NT2/D1 (cell line): Measurements from ENCODE around the gene GBX1.
A peak's percentile ranks its signal among the peaks of the same experiment; 100 is the strongest.

Experiments
- DNase-seq: peaks from one replicate; pipeline ENCODE4 v3.0.0-alpha.2; 2011; ENCODE audit warnings: low read depth, low spot score
- H3K27me3 ChIP-seq: 2 replicates; pipeline ENCODE4 v1.6.0; 2011; ENCODE audit warnings: mild to moderate bottlenecking; ENCODE audit not compliant: insufficient read length, insufficient read depth
- H3K36me3 ChIP-seq: 2 replicates; pipeline ENCODE4 v1.6.1; 2011; ENCODE audit warnings: mild to moderate bottlenecking, low read length, mixed read lengths; ENCODE audit not compliant: insufficient read depth, insufficient read length
- H3K4me1 ChIP-seq: 2 replicates; pipeline ENCODE4 v1.5.1; 2011; ENCODE audit not compliant: insufficient read depth, insufficient read length
- H3K4me3 ChIP-seq: 2 replicates; pipeline ENCODE4 v1.5.1; 2011; ENCODE audit warnings: low read depth; ENCODE audit not compliant: insufficient read length
- H3K9ac ChIP-seq: 2 replicates; pipeline ENCODE4 v1.6.0; 2011; ENCODE audit warnings: low read depth; ENCODE audit not compliant: insufficient read length
- H3K9me3 ChIP-seq: 2 replicates; pipeline ENCODE4 v1.5.1; 2011; ENCODE audit warnings: mild to moderate bottlenecking, low read length; ENCODE audit not compliant: insufficient read depth
- SUZ12 ChIP-seq: IDR thresholded peaks from 2 replicates; pipeline ENCODE4 v1.6.1; 2011; ENCODE audit not compliant: insufficient read length, insufficient read depth; ENCODE audit errors: extremely low read depth
- YY1 ChIP-seq: IDR thresholded peaks from 2 replicates; pipeline ENCODE4 v1.6.1; 2011; ENCODE audit not compliant: insufficient read length, insufficient read depth
- ZNF274 ChIP-seq: IDR thresholded peaks from 2 replicates; pipeline ENCODE4 v1.6.1; 2011; ENCODE audit warnings: mild to moderate bottlenecking, low read depth, low read length

GBX1 gene

GRCh38 chr7:151201751-151202150, 34.3 kb upstream of the GBX1 start:
- no peaks in the 10 kb centered on the region for H3K9me3 ChIP-seq
- no peak for DNase-seq
- H3K4me1 ChIP-seq, result peaks cover 6% of the 10 kb centered on the region
- H3K36me3 ChIP-seq, result no peaks in the 10 kb centered on the region
- no peak overlapping the region for H3K4me3 ChIP-seq
- TF ChIP-seq YY1 (no peak), ZNF274 (no peak), SUZ12 (no peak)
- H3K27me3 ChIP-seq, result no peaks in the 10 kb centered on the region
- H3K9ac ChIP-seq, result no peak overlapping the region

GRCh38 chr7:151201344-151201743, 33.9 kb upstream of the GBX1 start:
- Histone ChIP-seq H3K4me3 (no peak overlapping the region), H3K9ac (no peak overlapping the region), H3K27me3 (no peaks in the 10 kb centered on the region), H3K9me3 (no peaks in the 10 kb centered on the region), H3K36me3 (no peaks in the 10 kb centered on the region), H3K4me1 (peaks cover 6% of the 10 kb centered on the region)
- DNase-seq, result no peak
- no peak for TF ChIP-seq ZNF274
- no peak for TF ChIP-seq SUZ12
- TF ChIP-seq YY1, result no peak

- Histone ChIP-seq H3K4me3 (no peak overlapping the region), H3K36me3 (no peaks in the 10 kb centered on the region), H3K27me3 (no peaks in the 10 kb centered on the region), H3K9me3 (no peaks in the 10 kb centered on the region), H3K9ac (peak overlapping the region; percentile 64), H3K4me1 (peaks cover 6% of the 10 kb centered on the region)
- DNase-seq, result peak; percentile 40
- TF ChIP-seq YY1, result no peak
- no peak for TF ChIP-seq SUZ12
- no peak for TF ChIP-seq ZNF274
Measured at GRCh38 chr7:151198945-151199848, 31.7 kb upstream of the GBX1 start.

- TF ChIP-seq YY1 (no peak), SUZ12 (no peak), ZNF274 (no peak)
- Histone ChIP-seq H3K9me3 (no peaks in the 10 kb centered on the region), H3K9ac (no peak overlapping the region), H3K36me3 (no peaks in the 10 kb centered on the region), H3K4me3 (no peak overlapping the region), H3K27me3 (no peaks in the 10 kb centered on the region), H3K4me1 (peaks cover 9% of the 10 kb centered on the region)
- DNase-seq, result no peak
Measured at GRCh38 chr7:151197932-151198331, 30.4 kb upstream of the GBX1 start.

- peaks cover 9% of the 10 kb centered on the region for H3K4me1 ChIP-seq
- no peak overlapping the region for H3K4me3 ChIP-seq
- H3K9ac ChIP-seq, result no peak overlapping the region
- no peaks in the 10 kb centered on the region for H3K27me3 ChIP-seq
- no peak for TF ChIP-seq YY1
- TF ChIP-seq ZNF274, result no peak
- TF ChIP-seq SUZ12, result no peak
- no peaks in the 10 kb centered on the region for H3K9me3 ChIP-seq
- H3K36me3 ChIP-seq, result no peaks in the 10 kb centered on the region
- DNase-seq, result no peak
Measured at GRCh38 chr7:151195616-151196450, 28.3 kb upstream of the GBX1 start.

GRCh38 chr7:151194188-151194587, 26.7 kb upstream of the GBX1 start:
- Histone ChIP-seq H3K4me3 (no peak overlapping the region), H3K9ac (no peak overlapping the region), H3K36me3 (no peaks in the 10 kb centered on the region), H3K9me3 (no peaks in the 10 kb centered on the region), H3K27me3 (no peaks in the 10 kb centered on the region), H3K4me1 (peaks cover 3% of the 10 kb centered on the region)
- DNase-seq, result no peak
- TF ChIP-seq ZNF274 (no peak), SUZ12 (no peak), YY1 (no peak)

- Histone ChIP-seq H3K4me1 (peaks cover 3% of the 10 kb centered on the region), H3K9ac (no peak overlapping the region), H3K27me3 (no peaks in the 10 kb centered on the region), H3K9me3 (no peaks in the 10 kb centered on the region), H3K4me3 (no peak overlapping the region), H3K36me3 (no peaks in the 10 kb centered on the region)
- no peak for TF ChIP-seq ZNF274
- no peak for TF ChIP-seq SUZ12
- TF ChIP-seq YY1, result no peak
- DNase-seq, result no peak
Measured at GRCh38 chr7:151193203-151193978, 25.9 kb upstream of the GBX1 start.
